Keratinocyte (primary cell): ENCODE results near the gene NALCN.
A peak's percentile ranks its signal among the peaks of the same experiment; 100 is the strongest.

ENCODE experiments used
- CTCF ChIP-seq, 3 experiments: IDR thresholded peaks in 1 of 3; conservative IDR thresholded peaks in 1 of 3; optimal IDR thresholded peaks in 1 of 3; 2 replicates in 2 of 3; 3 replicates in 1 of 3; pipeline versions ENCODE3 to v1.5.1; 2011; ENCODE audit warnings: low read length in 3 of 3, mild to moderate bottlenecking in 3 of 3, moderate library complexity in 2 of 3, control low read depth in 1 of 3, inconsistent platforms in 1 of 3; ENCODE audit not compliant: insufficient read depth in 2 of 3; ENCODE audit errors: extremely low read depth in 1 of 3
- EZH2 ChIP-seq: IDR thresholded peaks from one replicate; pipeline ENCODE4 v1.6.1; 2012; ENCODE audit warnings: inconsistent platforms, mild to moderate bottlenecking, low read length, moderate library complexity

- TF ChIP-seq CTCF (optimal IDR thresholded peaks at IDR 0.05 in 1 of 3, IDR thresholded peaks at IDR 0.05 in 1 of 3, conservative IDR thresholded peaks at IDR 0.05 in 1 of 3; ENCODE audit: extremely low read depth in 1 of 3, insufficient read depth in 2 of 3, low read length in 3 of 3) = peak in 2 of 3 experiments; percentile 47 to 66
- no peak for TF ChIP-seq EZH2
Observed at GRCh38 chr13:101453784-101454201, 37.5 kb upstream of the NALCN start.
